Upper lobe of left lung (tissue), 6 donors: ENCODE results near the gene ADD2. TPM values are rescaled to one million over a fixed set of nuclear protein-coding genes. Genes with fewer than 3 reads are reported as not detected.
"Not testable (repeated sequence)": the region's sequence is repeated elsewhere in the genome, so short reads cannot be mapped to it uniquely, and the experiment has no call there.

Experiments used
- ATAC-seq, 2 donors: fragments of 200-7000 bp; cut with Tn5 transposase; one replicate each; pipeline ENCODE4 v1.9.1; 2022; ENCODE audit warnings: mild to moderate bottlenecking in 2 of 2, moderate library complexity in 2 of 2; ENCODE audit not compliant: low FRiP score in 2 of 2
- DNase-seq, 2 donors: peaks; one replicate each; pipeline ENCODE4 v3.0.0-alpha.2; 2019 to 2020
- H3K27ac ChIP-seq, 4 donors: fragments of 200-600 bp; sonication (generic); one replicate each; pipeline ENCODE4 v1.5.1; 2016 to 2019
- H3K27me3 ChIP-seq, 4 donors: fragments of 200-600 bp; sonication (generic); one replicate each; pipeline ENCODE4 v1.5.1; 2017 to 2019
- H3K36me3 ChIP-seq, 4 donors: fragments of 200-600 bp; sonication (generic); one replicate each; pipeline ENCODE4 v1.5.1; 2016 to 2019
- H3K4me1 ChIP-seq, 4 donors: fragments of 200-600 bp; sonication (generic); one replicate each; pipeline ENCODE4 v1.5.1; 2018 to 2019
- H3K4me3 ChIP-seq, 4 donors: fragments of 200-600 bp; sonication (generic); one replicate each; pipeline ENCODE4 v1.5.1; 2017 to 2019; ENCODE audit warnings: mild to moderate bottlenecking in 2 of 4, moderate library complexity in 1 of 4
- H3K9me3 ChIP-seq, 4 donors: fragments of 200-600 bp; sonication (generic); one replicate each; pipeline ENCODE4 v1.5.1; 2018 to 2019
- EP300 ChIP-seq, 4 donors: sonication (generic); formaldehyde crosslinking; IDR thresholded peaks; one replicate each; pipeline ENCODE4 v1.5.1; 2017; ENCODE audit warnings: antibody characterized with exemption in 4 of 4, control low read depth in 2 of 4
- POLR2A ChIP-seq, 4 donors: fragments of 450-650 bp; IDR thresholded peaks; one replicate each; pipeline ENCODE4 v1.5.1; 2016 to 2017; ENCODE audit warnings: antibody characterized with exemption in 4 of 4, mild to moderate bottlenecking in 2 of 4
- POLR2AphosphoS5 ChIP-seq, 2 donors: sonication (generic); formaldehyde crosslinking; IDR thresholded peaks; one replicate each; pipeline ENCODE4 v1.5.1; 2017; ENCODE audit warnings: antibody characterized with exemption in 2 of 2
- WGBS, 2 donors: methylation state at CpG; one replicate each; pipeline ENCODE4 v1.1.5; 2017 to 2018; 5-methylcytosine and 5-hydroxymethylcytosine counted together
- total RNA-seq, 6 donors: library from RNA; depleted of rRNA in 4 of 6; stranded (reverse); fragments of >200 nt in 4 of 6; gene quantifications; one replicate each; pipeline versions ENCODE4 v1.1.0 to v1.2.1, GENCODE V29; 2016 to 2021
- TF ChIP-seq, protein P1 (sequence below), 6 experiments: fragments of 450-650 bp in 4 of 6; fragments of 200-600 bp in 2 of 6; sonication (generic) in 2 of 6; IDR thresholded peaks; one replicate each; pipeline ENCODE4 v1.5.1; 2016 to 2019; ENCODE audit warnings: antibody characterized with exemption in 6 of 6
- donor health status: DM: no; HTN: no; CAD: no; lungs with moderate emphysema.
- donor health status: DM: no; HTN: yes; CAD: no; lungs with severe emphysema.

The ADD2 gene
- total RNA-seq, 6 donors from 2014 or later: under 0.01 to 3.3 (median 0.50) TPM

DNA sequence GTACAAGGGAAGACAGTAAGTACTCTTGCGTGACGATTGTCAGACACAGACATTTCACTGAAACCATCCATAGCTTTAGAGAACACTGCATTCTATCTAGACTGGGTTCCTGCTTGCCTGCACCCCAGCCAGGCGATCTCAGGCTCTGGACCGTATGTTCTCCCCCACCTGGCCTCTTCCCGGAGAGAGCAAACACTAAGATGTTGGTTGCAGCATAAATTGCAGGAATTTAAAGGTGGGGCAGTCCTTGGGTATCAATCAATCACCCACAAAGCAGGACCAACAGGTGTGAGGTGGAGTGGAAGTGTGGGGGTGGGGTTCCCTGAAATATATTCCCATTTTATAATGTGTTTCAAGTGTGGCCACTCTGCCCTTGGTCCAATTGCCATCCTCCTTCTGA lies 110.8 kb downstream of the ADD2 start:
- Histone ChIP-seq H3K4me3 (no peak overlapping the region), H3K27me3 (peaks cover 0 to 5% (median 0%) of the 10 kb centered on the region in 4 donors), H3K9me3 (no peaks in the 10 kb centered on the region), H3K27ac (no peak overlapping the region), H3K36me3 (no peaks in the 10 kb centered on the region), H3K4me1 (no peaks in the 10 kb centered on the region)
- ATAC-seq (no peak), DNase-seq (no peak)
- WGBS, 2 donors: 47 to 60% methylated on average over 5 of the region's 5 CpGs
- TF ChIP-seq EP300 (IDR thresholded peaks at IDR 0.05) (no peak), POLR2A (IDR thresholded peaks at IDR 0.05) (no peak), POLR2AphosphoS5 (IDR thresholded peaks at IDR 0.05) (no peak)
- TF ChIP-seq, protein P1, sequence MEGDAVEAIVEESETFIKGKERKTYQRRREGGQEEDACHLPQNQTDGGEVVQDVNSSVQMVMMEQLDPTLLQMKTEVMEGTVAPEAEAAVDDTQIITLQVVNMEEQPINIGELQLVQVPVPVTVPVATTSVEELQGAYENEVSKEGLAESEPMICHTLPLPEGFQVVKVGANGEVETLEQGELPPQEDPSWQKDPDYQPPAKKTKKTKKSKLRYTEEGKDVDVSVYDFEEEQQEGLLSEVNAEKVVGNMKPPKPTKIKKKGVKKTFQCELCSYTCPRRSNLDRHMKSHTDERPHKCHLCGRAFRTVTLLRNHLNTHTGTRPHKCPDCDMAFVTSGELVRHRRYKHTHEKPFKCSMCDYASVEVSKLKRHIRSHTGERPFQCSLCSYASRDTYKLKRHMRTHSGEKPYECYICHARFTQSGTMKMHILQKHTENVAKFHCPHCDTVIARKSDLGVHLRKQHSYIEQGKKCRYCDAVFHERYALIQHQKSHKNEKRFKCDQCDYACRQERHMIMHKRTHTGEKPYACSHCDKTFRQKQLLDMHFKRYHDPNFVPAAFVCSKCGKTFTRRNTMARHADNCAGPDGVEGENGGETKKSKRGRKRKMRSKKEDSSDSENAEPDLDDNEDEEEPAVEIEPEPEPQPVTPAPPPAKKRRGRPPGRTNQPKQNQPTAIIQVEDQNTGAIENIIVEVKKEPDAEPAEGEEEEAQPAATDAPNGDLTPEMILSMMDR (IDR thresholded peaks at IDR 0.05): no peak

DNA sequence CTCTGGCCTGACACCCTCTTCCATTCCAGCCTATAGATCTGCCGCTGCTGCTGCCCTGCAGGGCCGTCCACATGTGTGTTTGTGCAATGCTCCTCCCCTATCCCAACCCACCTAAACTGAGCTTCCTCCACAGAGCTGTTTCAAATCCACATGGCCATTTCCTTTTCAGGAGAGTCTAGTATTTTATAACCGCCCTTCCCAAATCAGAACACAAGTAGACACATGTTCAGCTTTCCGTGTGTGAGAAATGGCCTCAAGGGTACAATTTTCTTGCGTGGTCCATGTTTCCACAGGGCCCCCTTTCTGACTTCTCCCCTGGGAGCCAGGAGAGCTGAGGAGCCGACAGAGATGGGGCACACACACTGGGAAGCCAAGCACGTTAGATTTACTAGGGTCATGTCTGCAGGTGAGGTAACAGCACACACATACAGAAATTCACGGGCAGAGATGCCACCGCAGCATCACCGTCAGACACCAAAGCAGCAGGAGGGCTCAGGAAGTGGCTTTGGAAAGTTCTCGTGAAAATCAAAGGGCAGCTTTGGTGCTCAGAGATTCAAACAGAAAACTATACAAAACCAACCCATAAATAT lies 111.5 kb downstream of the ADD2 start:
- H3K36me3 ChIP-seq: no peaks in the 10 kb centered on the region
- no peak overlapping the region for H3K4me3 ChIP-seq
- DNase-seq (no peak), ATAC-seq (no peak)
- no peak for TF ChIP-seq EP300 (IDR thresholded peaks at IDR 0.05)
- no peaks in the 10 kb centered on the region for H3K4me1 ChIP-seq
- 64 to 75% methylated on average over 11 of the region's 11 CpGs for WGBS, 2 donors
- peaks cover 0 to 5% (median 0%) of the 10 kb centered on the region in 4 donors for H3K27me3 ChIP-seq
- no peak overlapping the region for H3K27ac ChIP-seq
- H3K9me3 ChIP-seq: no peaks in the 10 kb centered on the region

DNA sequence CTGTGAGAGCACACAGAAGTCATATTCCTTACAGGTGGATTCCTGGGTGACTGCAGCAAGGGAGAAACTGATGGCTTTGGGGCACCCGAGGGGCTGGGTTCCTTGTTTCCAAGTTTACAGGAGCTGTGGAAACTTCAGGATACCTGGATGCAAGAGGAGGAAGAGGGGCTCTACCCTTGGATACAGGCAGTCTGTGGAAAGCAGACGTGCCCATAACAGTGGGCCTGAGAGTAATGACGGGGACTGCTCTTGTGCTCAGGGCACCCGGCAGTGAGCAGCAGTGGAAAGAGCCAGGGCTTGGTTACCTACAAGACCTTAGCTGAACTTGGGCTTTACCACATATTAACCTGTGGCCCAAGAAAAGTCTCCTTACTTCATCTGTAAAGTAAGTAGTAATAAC lies 112.2 kb downstream of the ADD2 start:
- Histone ChIP-seq H3K36me3 (no peaks in the 10 kb centered on the region), H3K27ac (no peak overlapping the region), H3K4me3 (no peak overlapping the region), H3K9me3 (no peaks in the 10 kb centered on the region), H3K27me3 (peaks cover 0 to 5% (median 0%) of the 10 kb centered on the region in 4 donors), H3K4me1 (no peaks in the 10 kb centered on the region)
- DNase-seq (no peak), ATAC-seq (no peak)
- TF ChIP-seq EP300 (IDR thresholded peaks at IDR 0.05) (no peak), POLR2AphosphoS5 (IDR thresholded peaks at IDR 0.05) (no peak), POLR2A (IDR thresholded peaks at IDR 0.05) (no peak)
- TF ChIP-seq, protein P1 (IDR thresholded peaks at IDR 0.05): no peak
- 75 to 83% methylated on average over 4 of the region's 4 CpGs for WGBS, 2 donors

DNA sequence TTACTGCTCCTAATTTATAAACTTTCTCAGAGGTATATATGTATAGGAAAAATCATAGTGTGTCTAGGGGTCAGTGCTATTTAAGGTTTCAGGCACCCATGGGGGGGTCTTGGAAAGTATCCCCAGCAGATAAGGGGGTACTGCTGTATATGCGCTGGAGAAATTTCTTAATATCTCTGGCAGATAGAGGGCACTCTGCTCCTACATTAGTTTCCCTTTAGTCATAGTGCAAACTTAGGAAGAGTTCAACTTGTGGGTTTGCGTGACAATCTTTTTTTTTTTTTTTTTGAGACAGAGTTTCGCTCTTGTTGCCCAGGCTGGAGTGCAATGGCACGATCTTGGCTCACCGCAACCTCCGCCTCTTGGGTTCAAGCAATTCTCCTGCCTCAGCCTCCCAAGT lies 112.8 kb downstream of the ADD2 start:
- H3K4me1 ChIP-seq, H3K9me3 ChIP-seq, H3K27ac ChIP-seq, H3K4me3 ChIP-seq, H3K27me3 ChIP-seq, DNase-seq, H3K36me3 ChIP-seq, ATAC-seq: not testable (repeated sequence)
- WGBS, 2 donors: 56 to 57% methylated on average over 6 of the region's 6 CpGs
- TF ChIP-seq, protein P1 (IDR thresholded peaks at IDR 0.05): peak in 2 of 6 experiments; percentile 9 to 19

DNA sequence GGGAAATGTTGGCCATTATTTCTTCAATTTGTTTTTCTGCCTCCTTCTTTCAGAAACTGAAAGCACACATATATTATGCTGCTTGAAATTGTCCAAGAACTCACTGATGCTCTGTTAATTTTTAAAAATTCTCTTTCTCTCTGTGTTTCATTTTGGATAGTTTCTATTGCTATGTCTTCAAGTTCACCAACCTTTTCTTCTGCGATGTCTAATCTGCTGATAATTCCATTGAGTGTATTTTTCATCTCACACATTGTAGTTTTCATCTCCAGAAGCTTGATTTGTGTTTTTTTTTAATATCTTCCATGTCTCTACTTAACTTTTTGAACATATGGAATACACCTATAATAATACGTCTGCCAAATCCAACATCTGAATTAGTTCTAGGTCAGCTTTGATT lies 116.3 kb downstream of the ADD2 start:
- Histone ChIP-seq H3K36me3 (no peaks in the 10 kb centered on the region), H3K4me1 (no peaks in the 10 kb centered on the region), H3K27ac (no peak overlapping the region), H3K27me3 (peaks cover 0 to 5% (median 0%) of the 10 kb centered on the region in 4 donors), H3K4me3 (no peak overlapping the region), H3K9me3 (no peaks in the 10 kb centered on the region)
- WGBS, 2 donors: 88 to 97% methylated on average over 2 of the region's 2 CpGs
- TF ChIP-seq EP300 (IDR thresholded peaks at IDR 0.05) (no peak), POLR2A (IDR thresholded peaks at IDR 0.05) (no peak), POLR2AphosphoS5 (IDR thresholded peaks at IDR 0.05) (no peak)
- TF ChIP-seq, protein P1 (IDR thresholded peaks at IDR 0.05): no peak
- no peak for DNase-seq
- ATAC-seq: no peak
